Cardiac fibroblast (primary cell): Measurements from ENCODE around the gene ERC2.

ENCODE experiments used
- DNase-seq, 2 donors: peaks; one replicate each; pipeline versions ENCODE4 v3.0.0 to v3.0.0-alpha.2; 2010; ENCODE audit warnings: low read depth in 2 of 2
- H3K4me3 ChIP-seq, 2 donors: replicated peaks in 1 of 2; 1 replicate in 1 of 2; 2 replicates in 1 of 2; pipeline ENCODE4 v1.5.1; 2011; ENCODE audit warnings: low read depth in 2 of 2, low read length in 2 of 2, mild to moderate bottlenecking in 2 of 2, moderate library complexity in 1 of 2
- CTCF ChIP-seq: IDR thresholded peaks from one replicate; pipeline ENCODE4 v1.5.1; 2011; ENCODE audit warnings: low read depth, mild to moderate bottlenecking, low read length, inconsistent platforms

The ERC2 gene

GRCh38 chr3:55765398-55765797 lies 702.9 kb downstream of the ERC2 start:
- no peak for DNase-seq
- H3K4me3 ChIP-seq: no peak overlapping the region
- TF ChIP-seq CTCF: no peak

GRCh38 chr3:55756976-55757375 lies 711.3 kb downstream of the ERC2 start:
- no peak for DNase-seq
- H3K4me3 ChIP-seq: no peak overlapping the region
- TF ChIP-seq CTCF: no peak

GRCh38 chr3:55755516-55756205 lies 712.6 kb downstream of the ERC2 start:
- no peak for DNase-seq
- no peak overlapping the region for H3K4me3 ChIP-seq
- no peak for TF ChIP-seq CTCF

GRCh38 chr3:55752911-55753310 lies 715.4 kb downstream of the ERC2 start:
- TF ChIP-seq CTCF: no peak
- no peak for DNase-seq
- no peak overlapping the region for H3K4me3 ChIP-seq

- TF ChIP-seq CTCF: no peak
- DNase-seq: no peak
- H3K4me3 ChIP-seq: no peak overlapping the region
These were observed 716.5 kb downstream of the ERC2 start for GRCh38 chr3:55751730-55752129.

- H3K4me3 ChIP-seq: no peak overlapping the region
- peak; percentile 37 to 78 for DNase-seq
- TF ChIP-seq CTCF: no peak
These were observed 717.7 kb downstream of the ERC2 start for GRCh38 chr3:55750525-55750924.

GRCh38 chr3:55749036-55749435 lies 719.2 kb downstream of the ERC2 start:
- no peak for TF ChIP-seq CTCF
- no peak overlapping the region for H3K4me3 ChIP-seq
- no peak for DNase-seq
